Type B pancreatic cell (in vitro differentiated cells): ENCODE measurements around the gene RTTN. TPM values are rescaled to one million over a fixed set of nuclear protein-coding genes. Genes with fewer than 3 reads are reported as not detected.

Experiments used
- DNase-seq: peaks from one replicate; pipeline ENCODE4 v3.0.0; 2021; ENCODE audit warnings: mixed read lengths; ENCODE audit not compliant: unreplicated experiment; ENCODE audit errors: extremely low spot score
- H3K27ac Mint-ChIP-seq: 2 replicates; pipeline ENCODE4 v1.8.0; 2021; ENCODE audit warnings: mild to moderate bottlenecking, mixed read lengths
- H3K27me3 Mint-ChIP-seq: 2 replicates; pipeline ENCODE4 v1.8.0; 2021; ENCODE audit warnings: mixed read lengths
- H3K36me3 Mint-ChIP-seq: 2 replicates; pipeline ENCODE4 v1.8.0; 2021; ENCODE audit warnings: mixed read lengths
- H3K4me1 Mint-ChIP-seq: one replicate; pipeline ENCODE4 v1.8.0; 2021; ENCODE audit warnings: mixed read lengths; ENCODE audit not compliant: unreplicated experiment
- H3K4me3 Mint-ChIP-seq: 2 replicates; pipeline ENCODE4 v1.8.0; 2021; ENCODE audit warnings: mild to moderate bottlenecking, mixed read lengths
- H3K9me3 Mint-ChIP-seq: 2 replicates; pipeline ENCODE4 v1.8.0; 2021; ENCODE audit warnings: mixed read lengths
- total RNA-seq: library from RNA; stranded (reverse); gene quantifications from 2 replicates; pipeline ENCODE4 v1.2.1, GENCODE V29; 2021; ENCODE audit warnings: low replicate concordance
- TF ChIP-seq, protein P1 (sequence below): fragments of 200-600 bp; sonication (generic); conservative IDR thresholded peaks from 2 replicates; pipeline ENCODE4 v1.5.0; 2021; ENCODE audit warnings: antibody characterized with exemption, mild to moderate bottlenecking

Gene RTTN
- total RNA-seq, 1 donor from 2014 or later = 29.3 TPM

DNA sequence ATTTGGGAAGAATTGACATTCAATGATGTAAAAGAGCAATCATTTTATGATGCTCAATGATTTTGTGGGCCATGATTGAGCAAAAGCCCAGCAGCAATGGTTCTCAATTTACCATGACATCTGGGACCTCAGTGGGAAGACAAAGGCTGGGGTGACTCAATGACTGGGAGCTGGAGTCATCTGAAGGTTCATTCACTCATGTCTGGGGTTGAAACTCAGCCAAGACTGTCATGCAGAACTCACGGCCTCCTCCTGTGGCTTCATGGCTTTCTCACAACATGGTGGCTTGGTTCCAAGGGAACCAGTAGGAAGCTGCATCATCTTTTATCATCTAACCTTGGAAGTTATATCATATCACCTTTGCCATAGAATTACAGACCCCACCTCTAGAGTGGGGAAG lies 212.7 kb downstream of the RTTN start:
- H3K27ac Mint-ChIP-seq = no peak overlapping the region
- peaks cover 11% of the 10 kb centered on the region for H3K36me3 Mint-ChIP-seq
- peaks cover 6% of the 10 kb centered on the region for H3K9me3 Mint-ChIP-seq
- no peak overlapping the region for H3K4me3 Mint-ChIP-seq
- H3K27me3 Mint-ChIP-seq = no peaks in the 10 kb centered on the region
- no peak for DNase-seq
- TF ChIP-seq, protein P1, sequence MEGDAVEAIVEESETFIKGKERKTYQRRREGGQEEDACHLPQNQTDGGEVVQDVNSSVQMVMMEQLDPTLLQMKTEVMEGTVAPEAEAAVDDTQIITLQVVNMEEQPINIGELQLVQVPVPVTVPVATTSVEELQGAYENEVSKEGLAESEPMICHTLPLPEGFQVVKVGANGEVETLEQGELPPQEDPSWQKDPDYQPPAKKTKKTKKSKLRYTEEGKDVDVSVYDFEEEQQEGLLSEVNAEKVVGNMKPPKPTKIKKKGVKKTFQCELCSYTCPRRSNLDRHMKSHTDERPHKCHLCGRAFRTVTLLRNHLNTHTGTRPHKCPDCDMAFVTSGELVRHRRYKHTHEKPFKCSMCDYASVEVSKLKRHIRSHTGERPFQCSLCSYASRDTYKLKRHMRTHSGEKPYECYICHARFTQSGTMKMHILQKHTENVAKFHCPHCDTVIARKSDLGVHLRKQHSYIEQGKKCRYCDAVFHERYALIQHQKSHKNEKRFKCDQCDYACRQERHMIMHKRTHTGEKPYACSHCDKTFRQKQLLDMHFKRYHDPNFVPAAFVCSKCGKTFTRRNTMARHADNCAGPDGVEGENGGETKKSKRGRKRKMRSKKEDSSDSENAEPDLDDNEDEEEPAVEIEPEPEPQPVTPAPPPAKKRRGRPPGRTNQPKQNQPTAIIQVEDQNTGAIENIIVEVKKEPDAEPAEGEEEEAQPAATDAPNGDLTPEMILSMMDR = no peak
- peaks cover 4% of the 10 kb centered on the region for H3K4me1 Mint-ChIP-seq

DNA sequence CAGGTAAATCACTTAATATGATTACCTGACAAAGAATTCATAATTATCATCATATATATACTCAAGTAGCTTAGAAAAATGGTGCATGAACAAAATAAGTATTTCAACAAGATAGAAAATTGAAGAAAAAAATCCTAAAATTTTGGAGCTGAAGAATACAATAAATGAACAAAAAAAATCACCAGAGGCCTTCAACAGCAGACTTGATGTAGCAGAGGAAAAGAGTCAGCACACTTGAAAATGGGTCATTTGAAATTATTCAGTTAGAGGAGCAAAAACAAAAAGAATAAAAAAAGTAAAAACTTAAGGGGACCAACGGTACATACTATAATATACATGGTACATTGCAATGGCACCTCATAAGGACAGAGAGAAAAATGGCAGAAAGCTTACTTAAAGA lies 217.6 kb downstream of the RTTN start:
- Mint-ChIP-seq H3K4me1 (no peaks in the 10 kb centered on the region), H3K4me3 (no peak overlapping the region), H3K36me3 (peaks cover 17% of the 10 kb centered on the region), H3K27me3 (no peaks in the 10 kb centered on the region), H3K27ac (no peak overlapping the region), H3K9me3 (peaks cover 12% of the 10 kb centered on the region)
- TF ChIP-seq, protein P1 = no peak
- no peak for DNase-seq

DNA sequence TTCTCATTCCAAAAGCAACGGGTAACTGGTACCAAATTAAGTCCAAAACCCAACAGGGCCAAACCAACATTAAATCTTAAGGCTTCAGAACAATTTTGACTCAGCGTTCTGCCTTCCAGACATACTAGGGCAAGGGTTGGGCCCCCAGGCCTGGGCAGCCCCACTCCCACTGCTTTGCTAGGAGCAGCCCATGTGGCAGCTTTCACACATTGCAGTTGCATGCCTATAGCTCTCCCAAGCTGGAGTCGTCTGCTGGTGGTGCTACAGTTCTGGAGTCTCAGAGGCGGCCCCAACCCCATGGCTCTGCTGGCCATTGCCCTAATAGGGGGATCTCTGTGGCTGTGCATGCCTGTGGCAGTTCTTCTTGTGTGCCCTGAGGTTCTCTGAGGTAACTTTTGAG lies 220.2 kb downstream of the RTTN start:
- no peak overlapping the region for H3K27ac Mint-ChIP-seq
- H3K4me1 Mint-ChIP-seq = no peaks in the 10 kb centered on the region
- H3K9me3 Mint-ChIP-seq = peaks cover 12% of the 10 kb centered on the region
- TF ChIP-seq, protein P1 = no peak
- H3K4me3 Mint-ChIP-seq = no peak overlapping the region
- peaks cover 17% of the 10 kb centered on the region for H3K36me3 Mint-ChIP-seq
- no peak for DNase-seq
- H3K27me3 Mint-ChIP-seq = no peaks in the 10 kb centered on the region

DNA sequence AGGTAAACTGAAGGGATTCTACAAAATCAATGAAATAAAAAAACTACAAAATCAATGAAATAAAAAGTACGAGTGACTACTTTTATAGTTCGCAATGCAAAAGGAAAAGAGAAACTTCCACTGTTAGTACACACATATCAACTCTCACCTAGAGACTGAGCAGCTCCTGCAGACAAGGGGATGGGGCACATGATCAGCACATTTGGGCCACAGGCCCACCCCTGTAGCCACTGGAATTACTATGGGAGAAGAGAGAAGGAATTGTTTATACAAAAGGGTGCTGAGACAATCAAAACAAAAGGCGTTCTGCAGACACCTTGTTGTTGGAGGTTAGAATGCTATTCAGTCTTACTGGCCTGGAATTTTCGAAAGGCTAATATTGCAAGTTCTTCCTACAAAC lies 223.1 kb downstream of the RTTN start:
- Mint-ChIP-seq H3K27me3 (no peaks in the 10 kb centered on the region), H3K27ac (no peak overlapping the region), H3K9me3 (peaks cover 2% of the 10 kb centered on the region), H3K4me3 (no peak overlapping the region), H3K36me3 (peaks cover 6% of the 10 kb centered on the region), H3K4me1 (no peaks in the 10 kb centered on the region)
- TF ChIP-seq, protein P1 = no peak
- DNase-seq = no peak

DNA sequence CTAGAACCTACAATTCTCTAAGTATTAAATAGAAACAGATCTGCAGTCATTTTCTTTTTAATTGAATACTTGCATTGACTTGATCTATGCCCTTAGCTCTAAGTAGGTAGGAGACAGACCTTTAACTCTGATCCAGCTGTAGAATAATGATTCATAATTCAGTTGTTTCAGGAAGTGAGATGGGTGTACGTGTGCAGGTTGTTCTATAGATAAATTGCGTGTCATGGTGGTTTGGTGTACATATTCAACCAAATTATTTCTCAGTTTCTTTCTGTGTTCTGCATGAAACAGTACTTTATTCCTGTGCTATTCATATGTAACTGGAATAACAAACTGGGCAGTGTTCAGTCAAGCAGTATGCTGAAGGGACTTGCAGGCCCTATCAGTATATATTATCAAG lies 223.5 kb downstream of the RTTN start:
- no peaks in the 10 kb centered on the region for H3K9me3 Mint-ChIP-seq

More for the DNA sequence above, 223.5 kb downstream of the RTTN start:
- H3K27ac Mint-ChIP-seq = no peak overlapping the region
- H3K4me3 Mint-ChIP-seq = no peak overlapping the region
- DNase-seq = no peak
- H3K4me1 Mint-ChIP-seq = no peaks in the 10 kb centered on the region
- H3K36me3 Mint-ChIP-seq = peaks cover 8% of the 10 kb centered on the region
- TF ChIP-seq, protein P1 = no peak
- H3K27me3 Mint-ChIP-seq = no peaks in the 10 kb centered on the region
